ENCODE results near the gene DSCAM.

- TF ChIP-seq, protein P1, sequence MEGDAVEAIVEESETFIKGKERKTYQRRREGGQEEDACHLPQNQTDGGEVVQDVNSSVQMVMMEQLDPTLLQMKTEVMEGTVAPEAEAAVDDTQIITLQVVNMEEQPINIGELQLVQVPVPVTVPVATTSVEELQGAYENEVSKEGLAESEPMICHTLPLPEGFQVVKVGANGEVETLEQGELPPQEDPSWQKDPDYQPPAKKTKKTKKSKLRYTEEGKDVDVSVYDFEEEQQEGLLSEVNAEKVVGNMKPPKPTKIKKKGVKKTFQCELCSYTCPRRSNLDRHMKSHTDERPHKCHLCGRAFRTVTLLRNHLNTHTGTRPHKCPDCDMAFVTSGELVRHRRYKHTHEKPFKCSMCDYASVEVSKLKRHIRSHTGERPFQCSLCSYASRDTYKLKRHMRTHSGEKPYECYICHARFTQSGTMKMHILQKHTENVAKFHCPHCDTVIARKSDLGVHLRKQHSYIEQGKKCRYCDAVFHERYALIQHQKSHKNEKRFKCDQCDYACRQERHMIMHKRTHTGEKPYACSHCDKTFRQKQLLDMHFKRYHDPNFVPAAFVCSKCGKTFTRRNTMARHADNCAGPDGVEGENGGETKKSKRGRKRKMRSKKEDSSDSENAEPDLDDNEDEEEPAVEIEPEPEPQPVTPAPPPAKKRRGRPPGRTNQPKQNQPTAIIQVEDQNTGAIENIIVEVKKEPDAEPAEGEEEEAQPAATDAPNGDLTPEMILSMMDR (IDR thresholded peaks at IDR 0.05; ENCODE audit: insufficient read depth, low read length), result no peak
- TF ChIP-seq GABPA (IDR thresholded peaks at IDR 0.05; ENCODE audit: low read depth) (no peak), POLR2AphosphoS5 (IDR thresholded peaks at IDR 0.05; ENCODE audit: low read depth) (no peak)
These were observed 11.6 kb upstream of the DSCAM start for GRCh38 chr21:40858517-40858916.
